LNCaP clone FGC (cell line): ENCODE data around the gene C2CD2L.
A peak's percentile ranks its signal among the peaks of the same experiment; 100 is the strongest.
"Not testable (repeated sequence)": the region's sequence is repeated elsewhere in the genome, so short reads cannot be mapped to it uniquely, and the experiment has no call there.

Source experiments
- DNase-seq: peaks from one replicate; pipeline ENCODE4 v3.0.0-alpha.2; 2011; ENCODE audit warnings: low read depth
- H3K4me3 ChIP-seq: 2 replicates; pipeline ENCODE4 v1.5.1; 2011; ENCODE audit warnings: mild to moderate bottlenecking, low read depth, low read length, control low read depth
- TF ChIP-seq, protein P1 (sequence below): IDR thresholded peaks from 2 replicates; pipeline ENCODE4 v1.5.1; 2012; ENCODE audit warnings: mild to moderate bottlenecking; ENCODE audit not compliant: control insufficient read depth, insufficient read depth; ENCODE audit errors: extremely low read depth

Gene C2CD2L

DNA sequence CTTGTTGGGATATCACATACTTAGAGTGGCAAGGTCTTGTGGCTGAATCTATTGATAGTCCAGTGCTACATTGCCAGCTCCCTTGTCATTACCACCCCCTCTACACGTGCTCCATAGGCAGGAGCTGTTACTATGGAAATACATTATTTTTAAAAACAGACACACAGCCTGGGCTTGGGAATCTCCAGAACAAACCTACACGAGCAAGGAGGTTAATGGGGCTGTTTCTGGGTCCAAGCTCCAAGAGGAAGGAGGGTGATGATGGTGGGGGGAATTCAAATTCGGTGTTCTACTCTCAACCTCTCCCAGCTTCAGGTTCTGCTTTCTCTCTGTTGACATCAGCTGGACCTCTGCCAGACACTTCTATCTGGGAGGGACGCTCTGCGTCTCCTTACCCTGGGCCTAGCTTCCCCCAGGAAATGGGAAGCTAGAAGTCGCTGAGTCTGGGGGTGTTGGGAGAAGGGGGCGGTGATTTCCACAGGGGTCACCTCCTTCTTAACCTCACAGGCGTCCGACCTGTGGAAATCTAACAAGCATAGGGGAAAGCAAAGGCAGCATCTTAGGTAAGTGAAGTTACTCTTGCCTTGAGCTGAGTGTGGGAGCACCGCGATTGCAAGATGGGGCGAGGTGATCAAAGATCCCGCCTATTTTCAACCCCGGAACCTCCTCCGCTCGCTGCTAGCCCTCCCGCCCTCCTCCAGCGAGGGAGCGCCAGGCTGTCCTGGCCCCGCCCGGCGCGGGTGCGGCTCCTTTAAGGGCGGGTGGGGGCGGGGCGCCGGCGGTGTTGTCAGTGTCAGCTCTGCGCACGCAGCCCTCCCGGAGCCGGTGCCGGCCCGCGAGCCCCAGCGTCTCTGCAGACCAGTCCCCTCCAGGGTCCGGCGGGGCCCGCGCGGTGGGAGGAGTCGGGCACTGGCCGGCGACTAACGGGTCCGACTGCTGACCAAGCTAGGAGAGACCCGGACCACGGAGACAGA, at the start of gene C2CD2L:
TSS of gene C2CD2L (plus strand) at position 781 of the 974 bp plus-strand sequence. CDS start 398 bp downstream, outside the sequence.
- peak within 1 kb of the TSS; percentile 73 for H3K4me3 ChIP-seq
- TF ChIP-seq, protein P1, sequence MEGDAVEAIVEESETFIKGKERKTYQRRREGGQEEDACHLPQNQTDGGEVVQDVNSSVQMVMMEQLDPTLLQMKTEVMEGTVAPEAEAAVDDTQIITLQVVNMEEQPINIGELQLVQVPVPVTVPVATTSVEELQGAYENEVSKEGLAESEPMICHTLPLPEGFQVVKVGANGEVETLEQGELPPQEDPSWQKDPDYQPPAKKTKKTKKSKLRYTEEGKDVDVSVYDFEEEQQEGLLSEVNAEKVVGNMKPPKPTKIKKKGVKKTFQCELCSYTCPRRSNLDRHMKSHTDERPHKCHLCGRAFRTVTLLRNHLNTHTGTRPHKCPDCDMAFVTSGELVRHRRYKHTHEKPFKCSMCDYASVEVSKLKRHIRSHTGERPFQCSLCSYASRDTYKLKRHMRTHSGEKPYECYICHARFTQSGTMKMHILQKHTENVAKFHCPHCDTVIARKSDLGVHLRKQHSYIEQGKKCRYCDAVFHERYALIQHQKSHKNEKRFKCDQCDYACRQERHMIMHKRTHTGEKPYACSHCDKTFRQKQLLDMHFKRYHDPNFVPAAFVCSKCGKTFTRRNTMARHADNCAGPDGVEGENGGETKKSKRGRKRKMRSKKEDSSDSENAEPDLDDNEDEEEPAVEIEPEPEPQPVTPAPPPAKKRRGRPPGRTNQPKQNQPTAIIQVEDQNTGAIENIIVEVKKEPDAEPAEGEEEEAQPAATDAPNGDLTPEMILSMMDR = no peak
- DNase-seq = peak; percentile 71

DNA sequence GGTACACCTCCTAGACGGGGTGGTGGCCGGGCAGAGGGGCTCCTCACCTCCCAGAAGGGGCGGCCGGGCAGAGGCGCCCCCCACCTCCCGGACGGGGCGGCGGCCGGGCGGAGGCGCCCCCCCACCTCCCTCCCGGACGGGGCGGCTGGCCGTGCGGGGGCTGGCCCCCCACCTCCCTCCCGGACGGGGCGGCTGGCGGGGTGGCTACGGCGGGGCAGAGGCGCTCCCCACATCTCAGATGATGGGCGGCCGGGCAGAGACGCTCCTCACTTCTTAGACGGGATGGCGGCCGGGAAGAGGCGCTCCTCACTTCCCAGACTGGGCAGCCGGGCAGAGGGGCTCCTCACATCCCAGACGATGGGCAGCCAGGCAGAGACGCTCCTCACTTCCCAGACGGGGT, 48.0 kb upstream of the C2CD2L start:
- H3K4me3 ChIP-seq, DNase-seq: not testable (repeated sequence)

DNA sequence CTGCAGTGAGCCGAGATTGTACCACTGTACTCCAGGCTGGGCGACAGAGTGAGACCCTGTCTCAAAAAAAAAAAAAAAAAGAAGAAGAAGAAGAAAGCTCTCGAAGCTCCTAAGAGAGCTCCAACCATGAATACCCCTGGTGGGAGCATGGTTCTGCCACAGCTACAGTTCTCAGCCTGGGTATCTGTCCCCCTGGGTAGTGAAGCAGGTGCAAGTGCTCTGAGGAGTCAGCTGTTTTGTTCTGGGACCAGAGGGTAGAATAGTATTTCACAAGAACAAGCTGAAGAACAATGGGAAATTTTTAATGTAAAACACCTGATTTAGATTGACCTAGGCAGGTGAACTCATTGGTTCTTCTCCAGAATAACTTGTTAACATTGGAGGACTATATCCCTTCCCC, 45.9 kb upstream of the C2CD2L start:
- DNase-seq = no peak
- TF ChIP-seq, protein P1 = no peak

DNA sequence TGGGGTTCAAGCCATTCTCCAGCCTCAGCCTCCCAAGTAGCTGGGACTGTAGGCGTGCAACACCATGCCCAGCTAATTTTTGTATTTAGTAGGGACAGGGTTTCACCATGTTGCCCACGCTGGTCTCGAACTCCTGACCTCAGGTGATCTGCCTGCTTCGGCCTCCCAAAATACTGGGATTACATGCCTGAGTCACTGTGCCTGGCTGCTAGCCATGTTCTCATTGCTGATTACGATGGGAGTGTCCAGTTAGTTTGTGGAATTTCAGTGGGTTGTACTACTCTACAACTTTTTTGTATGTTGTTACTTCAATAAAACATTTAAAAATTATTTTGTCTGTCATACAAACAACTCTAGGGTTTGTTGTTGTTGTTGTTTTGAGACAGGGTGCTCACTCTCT, 44.4 kb upstream of the C2CD2L start:
- H3K4me3 ChIP-seq = no peak overlapping the region
- no peak for DNase-seq
- TF ChIP-seq, protein P1 = no peak

More for the DNA sequence above, 45.9 kb upstream of the C2CD2L start:
- H3K4me3 ChIP-seq = no peak overlapping the region

DNA sequence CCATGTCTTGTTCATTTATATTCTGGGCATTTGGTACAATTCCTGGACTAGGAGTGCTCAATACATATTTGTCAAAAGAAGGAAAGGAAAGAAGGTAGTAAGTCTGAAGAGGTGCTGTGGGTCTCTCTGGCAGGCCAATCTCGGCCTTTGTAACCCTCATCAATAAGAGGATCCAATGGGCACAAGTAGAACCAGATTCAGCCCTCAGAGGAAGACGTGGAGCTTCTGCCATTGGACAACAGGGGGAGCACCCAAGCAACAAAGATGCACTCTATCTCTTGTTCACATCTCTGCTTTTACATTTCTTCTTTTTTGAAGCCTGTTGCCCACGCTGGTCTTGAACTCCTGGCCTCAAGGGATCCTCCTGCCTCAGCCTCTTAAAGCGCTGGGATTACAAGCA, 41.8 kb upstream of the C2CD2L start:
- TF ChIP-seq, protein P1 = peak; percentile 35
- no peak overlapping the region for H3K4me3 ChIP-seq
- DNase-seq = no peak

DNA sequence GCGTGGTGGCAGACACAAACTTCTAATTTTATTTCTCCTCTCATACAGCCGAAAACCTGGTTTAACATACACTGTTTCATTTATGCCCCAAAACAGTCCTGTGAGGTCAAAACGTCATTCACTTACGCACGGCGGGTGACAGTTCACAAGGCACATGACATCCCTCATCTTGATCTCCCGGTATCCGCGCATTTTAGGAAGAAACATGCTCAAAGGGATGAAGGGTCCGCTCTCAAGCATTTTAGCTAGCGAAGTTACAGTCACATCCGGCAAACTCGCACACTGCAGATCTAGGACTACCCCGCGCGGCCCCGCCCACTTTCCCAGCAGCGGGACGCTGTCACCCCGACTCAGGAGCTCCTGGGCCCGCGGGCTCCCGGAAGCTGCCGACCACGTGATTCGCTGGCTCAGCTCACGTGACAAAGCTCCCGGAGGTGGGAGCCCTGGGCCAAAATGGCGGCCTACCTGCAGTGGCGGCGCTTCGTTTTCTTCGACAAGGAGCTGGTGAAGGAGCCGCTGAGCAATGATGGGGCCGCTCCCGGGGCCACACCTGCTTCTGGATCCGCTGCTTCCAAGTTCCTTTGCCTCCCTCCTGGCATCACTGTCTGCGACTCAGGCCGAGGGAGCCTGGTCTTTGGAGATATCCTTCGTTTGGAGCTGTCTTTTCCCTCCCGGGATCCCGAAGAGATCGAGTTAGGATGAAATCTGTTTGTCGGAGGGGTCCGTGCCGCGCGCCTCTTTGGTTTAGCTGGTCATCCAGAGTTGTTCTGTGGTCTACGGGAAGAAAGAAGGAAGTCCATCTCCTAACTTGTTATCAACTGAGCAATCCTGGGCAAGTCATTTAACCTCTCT, 39.5 kb upstream of the C2CD2L start, which contains the start of gene VPS11:
TSS of gene VPS11 (plus strand) at position 448 of the 852 bp plus-strand sequence. CDS start at position 454, 6 bp downstream.
- H3K4me3 ChIP-seq = peak within 1 kb of the TSS; percentile 98
- peak; percentile 81 for DNase-seq
- TF ChIP-seq, protein P1 = no peak

DNA sequence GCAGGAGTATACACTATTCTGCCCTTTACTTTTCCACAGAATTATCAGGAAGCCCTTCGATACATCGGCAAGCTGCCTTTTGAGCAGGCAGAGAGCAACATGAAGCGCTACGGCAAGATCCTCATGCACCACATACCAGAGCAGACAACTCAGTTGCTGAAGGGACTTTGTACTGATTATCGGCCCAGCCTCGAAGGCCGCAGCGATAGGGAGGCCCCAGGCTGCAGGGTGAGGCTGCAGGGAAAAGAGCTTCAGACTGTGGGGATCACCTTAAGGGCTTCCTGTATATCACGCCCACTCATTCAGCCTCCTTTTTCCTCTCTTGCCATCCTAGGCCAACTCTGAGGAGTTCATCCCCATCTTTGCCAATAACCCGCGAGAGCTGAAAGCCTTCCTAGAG, 29.3 kb upstream of the C2CD2L start:
- DNase-seq = no peak
- H3K4me3 ChIP-seq = no peak overlapping the region
- TF ChIP-seq, protein P1 = no peak
